Right atrium auricular region (tissue), 2 donors: ENCODE results near the gene HASPIN. TPM values are rescaled to one million over a fixed set of nuclear protein-coding genes. Genes with fewer than 3 reads are reported as not detected.
A peak's percentile ranks its signal among the peaks of the same experiment; 100 is the strongest.

ENCODE experiments used
- DNase-seq: peaks from one replicate; pipeline ENCODE4 v3.0.0-alpha.2; 2019; ENCODE audit warnings: low spot score
- H3K27ac ChIP-seq, 2 donors: fragments of 200-600 bp; sonication (generic); 1 replicate in 1 of 2; 2 replicates in 1 of 2; pipeline ENCODE4 v1.5.1; 2016 to 2019
- H3K27me3 ChIP-seq, 2 donors: fragments of 200-600 bp; sonication (generic); one replicate each; pipeline versions ENCODE4 v1.5.1 to v1.6.0; 2017 to 2019
- H3K36me3 ChIP-seq: fragments of 200-600 bp; sonication (generic); one replicate; pipeline ENCODE4 v1.5.1; 2016
- H3K4me1 ChIP-seq, 2 donors: fragments of 200-600 bp; sonication (generic); one replicate each; pipeline versions ENCODE4 v1.5.1 to v1.6.0; 2017 to 2019
- H3K4me3 ChIP-seq, 2 donors: fragments of 200-600 bp; sonication (generic); 1 replicate in 1 of 2; 2 replicates in 1 of 2; pipeline ENCODE4 v1.5.1; 2017 to 2019; ENCODE audit warnings: mild to moderate bottlenecking in 1 of 2, moderate library complexity in 1 of 2
- H3K9me3 ChIP-seq, 2 donors: fragments of 200-600 bp; sonication (generic); one replicate each; pipeline ENCODE4 v1.5.1; 2019
- CTCF ChIP-seq, 2 donors: fragments of 200-600 bp; sonication (generic); IDR thresholded peaks; one replicate each; pipeline ENCODE4 v1.5.1; 2019; ENCODE audit warnings: antibody characterized with exemption in 2 of 2
- total RNA-seq, 2 donors: library from RNA; depleted of rRNA; stranded (reverse); fragments of >200 nt; gene quantifications; one replicate each; pipeline ENCODE4 v1.1.0, GENCODE V29; 2016

The HASPIN gene
- not detected for total RNA-seq

- Histone ChIP-seq H3K27me3 (no peaks in the 10 kb centered on the region), H3K9me3 (no peaks in the 10 kb centered on the region), H3K4me1 (peaks cover 0 to 27% of the 10 kb centered on the region in 2 donors), H3K27ac (peak within 1 kb of the TSS; percentile 87 to 92), H3K4me3 (peak within 1 kb of the TSS; percentile 72 to 75), H3K36me3 (peaks cover 6% of the 10 kb centered on the region)
- peak in 1 of 2 donors; percentile 44 for TF ChIP-seq CTCF (IDR thresholded peaks at IDR 0.05)
- peak; percentile 88 for DNase-seq
These were observed at the start of gene HASPIN for GRCh38 chr17:3723556-3724377. HASPIN (plus strand) TSS chr17:3723903; CDS start chr17:3723936, 33 bp downstream.

GRCh38 chr17:3675886-3676285, 47.8 kb upstream of the HASPIN start:
- no peaks in the 10 kb centered on the region for H3K9me3 ChIP-seq
- H3K36me3 ChIP-seq = no peaks in the 10 kb centered on the region
- DNase-seq = no peak
- no peak for TF ChIP-seq CTCF (IDR thresholded peaks at IDR 0.05)
- H3K4me1 ChIP-seq = no peaks in the 10 kb centered on the region
- no peak overlapping the region for H3K4me3 ChIP-seq
- no peaks in the 10 kb centered on the region for H3K27me3 ChIP-seq
- H3K27ac ChIP-seq = no peak overlapping the region

GRCh38 chr17:3678095-3678820, 45.4 kb upstream of the HASPIN start:
- no peaks in the 10 kb centered on the region for H3K36me3 ChIP-seq
- no peaks in the 10 kb centered on the region for H3K9me3 ChIP-seq
- H3K4me3 ChIP-seq = no peak overlapping the region
- no peaks in the 10 kb centered on the region for H3K4me1 ChIP-seq
- TF ChIP-seq CTCF (IDR thresholded peaks at IDR 0.05) = no peak
- H3K27me3 ChIP-seq = no peaks in the 10 kb centered on the region
- DNase-seq = no peak
- no peak overlapping the region for H3K27ac ChIP-seq

- Histone ChIP-seq H3K4me1 (no peaks in the 10 kb centered on the region), H3K36me3 (no peaks in the 10 kb centered on the region), H3K27ac (no peak overlapping the region), H3K27me3 (no peaks in the 10 kb centered on the region), H3K4me3 (no peak overlapping the region), H3K9me3 (no peaks in the 10 kb centered on the region)
- TF ChIP-seq CTCF (IDR thresholded peaks at IDR 0.05) = no peak
- no peak for DNase-seq
These were observed 44.7 kb upstream of the HASPIN start for GRCh38 chr17:3678821-3679530.

GRCh38 chr17:3679531-3680126, 44.1 kb upstream of the HASPIN start:
- no peak overlapping the region for H3K27ac ChIP-seq
- no peak for DNase-seq
- no peaks in the 10 kb centered on the region for H3K27me3 ChIP-seq
- H3K4me3 ChIP-seq = no peak overlapping the region
- TF ChIP-seq CTCF (IDR thresholded peaks at IDR 0.05) = no peak
- H3K36me3 ChIP-seq = no peaks in the 10 kb centered on the region
- H3K4me1 ChIP-seq = no peaks in the 10 kb centered on the region
- no peaks in the 10 kb centered on the region for H3K9me3 ChIP-seq
